NCI-H2081 (cell line): ENCODE measurements around the gene IFNLR1.
A peak's percentile ranks its signal among the peaks of the same experiment; 100 is the strongest.

Experiments used
- DNase-seq, 2 experiments: peaks; one replicate each; lab custom pipeline; 2025; lab: John Stamatoyannopoulos, UW

IFNLR1 gene

GRCh38 chr1:24175033-24175755 lies 11.9 kb downstream of the IFNLR1 start:
- DNase-seq: no peak

GRCh38 chr1:24173638-24174575 lies 13.2 kb downstream of the IFNLR1 start:
- no peak for DNase-seq

GRCh38 chr1:24172598-24172997 lies 14.5 kb downstream of the IFNLR1 start:
- no peak for DNase-seq

- no peak for DNase-seq
These were observed 17.8 kb downstream of the IFNLR1 start for GRCh38 chr1:24169286-24169685.

- no peak for DNase-seq
These were observed 18.8 kb downstream of the IFNLR1 start for GRCh38 chr1:24168245-24168644.

GRCh38 chr1:24167008-24167407 lies 20.1 kb downstream of the IFNLR1 start:
- no peak for DNase-seq

- DNase-seq: no peak
These were observed 21.6 kb downstream of the IFNLR1 start for GRCh38 chr1:24165500-24165899.

GRCh38 chr1:24164004-24164403 lies 23.1 kb downstream of the IFNLR1 start:
- DNase-seq: no peak

- no peak for DNase-seq
These were observed 24.9 kb downstream of the IFNLR1 start for GRCh38 chr1:24162201-24162600.

- no peak for DNase-seq
These were observed 25.8 kb downstream of the IFNLR1 start for GRCh38 chr1:24161270-24161669.

GRCh38 chr1:24159366-24159765 lies 27.7 kb downstream of the IFNLR1 start:
- DNase-seq: no peak

- DNase-seq: peak in 1 of 2 experiments; percentile 1
These were observed 29.1 kb downstream of the IFNLR1 start for GRCh38 chr1:24157918-24158481.

- DNase-seq: no peak
These were observed 30.4 kb downstream of the IFNLR1 start for GRCh38 chr1:24156542-24157260.

- DNase-seq: peak; percentile 22 to 62
These were observed 31.9 kb downstream of the IFNLR1 start for GRCh38 chr1:24155011-24155782.

GRCh38 chr1:24154215-24154614 lies 32.9 kb downstream of the IFNLR1 start:
- peak; percentile 55 to 70 for DNase-seq

GRCh38 chr1:24152631-24153494 lies 34.2 kb downstream of the IFNLR1 start:
- DNase-seq: no peak

- DNase-seq: peak; percentile 20 to 35
These were observed 35.9 kb downstream of the IFNLR1 start for GRCh38 chr1:24151175-24151533.

- peak; percentile 90 to 95 for DNase-seq
These were observed 36.6 kb downstream of the IFNLR1 start for GRCh38 chr1:24150234-24151174.

- no peak for DNase-seq
These were observed 37.2 kb downstream of the IFNLR1 start for GRCh38 chr1:24149866-24150233.
